Neural cell (in vitro differentiated cells): ENCODE data around the gene ZNF140. TPM values are rescaled to one million over a fixed set of nuclear protein-coding genes. Genes with fewer than 3 reads are reported as not detected.

ENCODE experiments used
- H2AFZ ChIP-seq: fragments of 200-600, 300-800 bp; sonication (generic), shearing (Covaris generic); 2 replicates; pipeline ENCODE4 v1.6.0; 2014; ENCODE audit warnings: low read depth, mild to moderate bottlenecking, antibody characterized with exemption, low read length, moderate library complexity
- H3F3A ChIP-seq: fragments of 200-600 bp; shearing (Covaris generic); 2 replicates; pipeline ENCODE4 v1.6.1; 2016; ENCODE audit warnings: mild to moderate bottlenecking, moderate library complexity, mixed read lengths, antibody characterized with exemption, low read length; ENCODE audit not compliant: insufficient read depth, poor library complexity, severe bottlenecking
- H3K27ac ChIP-seq: fragments of 200-600, 300-800 bp; sonication (generic), shearing (Covaris generic); 2 replicates; pipeline ENCODE4 v1.5.1; 2014; ENCODE audit warnings: mild to moderate bottlenecking, low read length, moderate library complexity
- H3K27me3 ChIP-seq: fragments of 300-800, 200-600 bp; sonication (generic), shearing (Covaris generic); 2 replicates; pipeline ENCODE4 v1.6.0; 2014; ENCODE audit warnings: mild to moderate bottlenecking, low read depth, low read length, moderate library complexity; ENCODE audit not compliant: insufficient read depth
- H3K36me3 ChIP-seq: fragments of 300-800, 200-600 bp; sonication (generic), shearing (Covaris generic); 2 replicates; pipeline ENCODE4 v1.5.1; 2014; ENCODE audit warnings: mild to moderate bottlenecking, antibody characterized with exemption, low read length, moderate library complexity; ENCODE audit not compliant: insufficient read depth
- H3K4me2 ChIP-seq: fragments of 300-800, 200-600 bp; sonication (generic), shearing (Covaris generic); 2 replicates; pipeline ENCODE4 v1.6.0; 2014; ENCODE audit warnings: mild to moderate bottlenecking, low read length
- H3K4me3 ChIP-seq: fragments of 300-800, 200-600 bp; sonication (generic), shearing (Covaris generic); 2 replicates; pipeline ENCODE4 v1.5.1; 2014; ENCODE audit warnings: mild to moderate bottlenecking, low read length, moderate library complexity
- H3K79me2 ChIP-seq: fragments of 200-600 bp; shearing (Covaris generic); replicated peaks from 2 replicates; pipeline ENCODE4 v1.6.0; 2014; ENCODE audit warnings: mild to moderate bottlenecking, low read length, moderate library complexity; ENCODE audit not compliant: insufficient read depth
- H3K9ac ChIP-seq: fragments of 300-800, 200-600 bp; sonication (generic), shearing (Covaris generic); 2 replicates; pipeline ENCODE4 v1.6.1; 2016; ENCODE audit warnings: mild to moderate bottlenecking, low read length, mixed read lengths
- H3K9me2 ChIP-seq: fragments of 200-600 bp; shearing (Covaris generic); 2 replicates; pipeline ENCODE4 v1.6.1; 2016; ENCODE audit warnings: mild to moderate bottlenecking, low read length, mixed read lengths; ENCODE audit not compliant: insufficient read depth
- H3K9me3 ChIP-seq: fragments of 200-600, 300-800 bp; sonication (generic), shearing (Covaris generic); 2 replicates; pipeline ENCODE4 v1.6.1; 2016; ENCODE audit warnings: mild to moderate bottlenecking, mixed run types, low read length, moderate library complexity, mixed read lengths
- H4K20me1 ChIP-seq: fragments of 200-600 bp; shearing (Covaris generic); 2 replicates; pipeline ENCODE4 v1.6.1; 2016; ENCODE audit warnings: mild to moderate bottlenecking, mixed run types; ENCODE audit not compliant: insufficient read depth
- EP300 ChIP-seq: fragments of 450-650 bp; conservative IDR thresholded peaks from 2 replicates; pipeline ENCODE4 v1.6.1; 2014; ENCODE audit warnings: antibody characterized with exemption, mild to moderate bottlenecking, moderate library complexity; ENCODE audit not compliant: poor library complexity, severe bottlenecking
- EZH2 ChIP-seq: fragments of 200-600, 300-800 bp; shearing (Covaris generic), sonication (generic); IDR thresholded peaks from 2 replicates; pipeline ENCODE4 v1.6.1; 2014; ENCODE audit warnings: antibody characterized with exemption, low read length, borderline replicate concordance, mild to moderate bottlenecking; ENCODE audit not compliant: insufficient read depth, poor library complexity, severe bottlenecking
- MXI1 ChIP-seq: fragments of 450-650 bp; conservative IDR thresholded peaks from 2 replicates; pipeline ENCODE4 v1.6.1; 2014; ENCODE audit warnings: antibody characterized with exemption, mild to moderate bottlenecking; ENCODE audit not compliant: poor library complexity, severe bottlenecking
- POLR2AphosphoS5 ChIP-seq: IDR thresholded peaks from 2 replicates; pipeline ENCODE4 v1.6.1; 2012
- RAD21 ChIP-seq: fragments of 450-650 bp; conservative IDR thresholded peaks from 2 replicates; pipeline ENCODE4 v1.6.1; 2014; ENCODE audit warnings: antibody characterized with exemption, mild to moderate bottlenecking, moderate library complexity
- SMC3 ChIP-seq: fragments of 450-650 bp; conservative IDR thresholded peaks from 2 replicates; pipeline ENCODE4 v1.6.1; 2014; ENCODE audit warnings: antibody characterized with exemption, mild to moderate bottlenecking, moderate library complexity; ENCODE audit not compliant: poor library complexity
- TAF1 ChIP-seq: IDR thresholded peaks from 2 replicates; pipeline ENCODE4 v1.6.1; 2012; ENCODE audit warnings: low read depth
- polyA plus RNA-seq: library from polyadenylated mRNA; depleted of rRNA; stranded (reverse); fragments of >200 nt; gene quantifications from 2 replicates; pipeline ENCODE4 v1.2.3, GENCODE V29; 2014
- TF ChIP-seq, protein P1 (sequence below): fragments of 450-650 bp; IDR thresholded peaks from 2 replicates; pipeline ENCODE4 v1.5.1; 2014; ENCODE audit warnings: antibody characterized with exemption, mild to moderate bottlenecking, moderate library complexity; ENCODE audit not compliant: poor library complexity, severe bottlenecking
- TF ChIP-seq, protein P2 (sequence below): IDR thresholded peaks from 2 replicates; pipeline ENCODE4 v1.6.1; 2012; ENCODE audit warnings: borderline replicate concordance

ZNF140 gene
- polyA plus RNA-seq, 1 donor from 2014 or later: 60.5 TPM

- TF ChIP-seq EZH2 (no peak), MXI1 (no peak), EP300 (no peak), RAD21 (no peak), SMC3 (no peak), TAF1 (no peak), POLR2AphosphoS5 (no peak)
- TF ChIP-seq, protein P1, sequence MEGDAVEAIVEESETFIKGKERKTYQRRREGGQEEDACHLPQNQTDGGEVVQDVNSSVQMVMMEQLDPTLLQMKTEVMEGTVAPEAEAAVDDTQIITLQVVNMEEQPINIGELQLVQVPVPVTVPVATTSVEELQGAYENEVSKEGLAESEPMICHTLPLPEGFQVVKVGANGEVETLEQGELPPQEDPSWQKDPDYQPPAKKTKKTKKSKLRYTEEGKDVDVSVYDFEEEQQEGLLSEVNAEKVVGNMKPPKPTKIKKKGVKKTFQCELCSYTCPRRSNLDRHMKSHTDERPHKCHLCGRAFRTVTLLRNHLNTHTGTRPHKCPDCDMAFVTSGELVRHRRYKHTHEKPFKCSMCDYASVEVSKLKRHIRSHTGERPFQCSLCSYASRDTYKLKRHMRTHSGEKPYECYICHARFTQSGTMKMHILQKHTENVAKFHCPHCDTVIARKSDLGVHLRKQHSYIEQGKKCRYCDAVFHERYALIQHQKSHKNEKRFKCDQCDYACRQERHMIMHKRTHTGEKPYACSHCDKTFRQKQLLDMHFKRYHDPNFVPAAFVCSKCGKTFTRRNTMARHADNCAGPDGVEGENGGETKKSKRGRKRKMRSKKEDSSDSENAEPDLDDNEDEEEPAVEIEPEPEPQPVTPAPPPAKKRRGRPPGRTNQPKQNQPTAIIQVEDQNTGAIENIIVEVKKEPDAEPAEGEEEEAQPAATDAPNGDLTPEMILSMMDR: no peak
- TF ChIP-seq, protein P2, sequence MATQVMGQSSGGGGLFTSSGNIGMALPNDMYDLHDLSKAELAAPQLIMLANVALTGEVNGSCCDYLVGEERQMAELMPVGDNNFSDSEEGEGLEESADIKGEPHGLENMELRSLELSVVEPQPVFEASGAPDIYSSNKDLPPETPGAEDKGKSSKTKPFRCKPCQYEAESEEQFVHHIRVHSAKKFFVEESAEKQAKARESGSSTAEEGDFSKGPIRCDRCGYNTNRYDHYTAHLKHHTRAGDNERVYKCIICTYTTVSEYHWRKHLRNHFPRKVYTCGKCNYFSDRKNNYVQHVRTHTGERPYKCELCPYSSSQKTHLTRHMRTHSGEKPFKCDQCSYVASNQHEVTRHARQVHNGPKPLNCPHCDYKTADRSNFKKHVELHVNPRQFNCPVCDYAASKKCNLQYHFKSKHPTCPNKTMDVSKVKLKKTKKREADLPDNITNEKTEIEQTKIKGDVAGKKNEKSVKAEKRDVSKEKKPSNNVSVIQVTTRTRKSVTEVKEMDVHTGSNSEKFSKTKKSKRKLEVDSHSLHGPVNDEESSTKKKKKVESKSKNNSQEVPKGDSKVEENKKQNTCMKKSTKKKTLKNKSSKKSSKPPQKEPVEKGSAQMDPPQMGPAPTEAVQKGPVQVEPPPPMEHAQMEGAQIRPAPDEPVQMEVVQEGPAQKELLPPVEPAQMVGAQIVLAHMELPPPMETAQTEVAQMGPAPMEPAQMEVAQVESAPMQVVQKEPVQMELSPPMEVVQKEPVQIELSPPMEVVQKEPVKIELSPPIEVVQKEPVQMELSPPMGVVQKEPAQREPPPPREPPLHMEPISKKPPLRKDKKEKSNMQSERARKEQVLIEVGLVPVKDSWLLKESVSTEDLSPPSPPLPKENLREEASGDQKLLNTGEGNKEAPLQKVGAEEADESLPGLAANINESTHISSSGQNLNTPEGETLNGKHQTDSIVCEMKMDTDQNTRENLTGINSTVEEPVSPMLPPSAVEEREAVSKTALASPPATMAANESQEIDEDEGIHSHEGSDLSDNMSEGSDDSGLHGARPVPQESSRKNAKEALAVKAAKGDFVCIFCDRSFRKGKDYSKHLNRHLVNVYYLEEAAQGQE: no peak
- no peak overlapping the region for H2AFZ ChIP-seq
These were observed 6.9 kb upstream of the ZNF140 start for GRCh38 chr12:133073836-133074235.

GRCh38 chr12:133080026-133080367 is 726 bp upstream of the ZNF140 start:
- Histone ChIP-seq H3F3A (no peaks in the 10 kb centered on the region), H3K27ac (peak overlapping the region; percentile 99), H3K27me3 (no peaks in the 10 kb centered on the region), H3K36me3 (peaks cover 30% of the 10 kb centered on the region), H3K79me2 (peaks cover 21% of the 10 kb centered on the region), H2AFZ (peak overlapping the region; percentile 63), H3K4me3 (peak overlapping the region; percentile 91), H3K9me3 (peaks cover 29% of the 10 kb centered on the region), H4K20me1 (no peaks in the 10 kb centered on the region), H3K9ac (peak overlapping the region; percentile 99), H3K9me2 (no peaks in the 10 kb centered on the region), H3K4me2 (peak overlapping the region; percentile 42)
- TF ChIP-seq MXI1: no peak
- TF ChIP-seq RAD21: no peak
- TF ChIP-seq, protein P2: no peak
- no peak for TF ChIP-seq POLR2AphosphoS5
- TF ChIP-seq EP300: peak; percentile 39

More at GRCh38 chr12:133073836-133074235, 6.9 kb upstream of the ZNF140 start:
- Histone ChIP-seq H3K9me2 (no peaks in the 10 kb centered on the region), H3K79me2 (no peaks in the 10 kb centered on the region), H3K36me3 (no peaks in the 10 kb centered on the region), H3K4me3 (no peak overlapping the region), H3K4me2 (no peak overlapping the region), H3K9ac (no peak overlapping the region), H4K20me1 (no peaks in the 10 kb centered on the region), H3F3A (no peaks in the 10 kb centered on the region), H3K9me3 (peaks cover 20% of the 10 kb centered on the region), H3K27ac (no peak overlapping the region), H3K27me3 (no peaks in the 10 kb centered on the region)
